Mesothelial cell of epicardium (in vitro differentiated cells): ENCODE measurements around the gene IFNL2. TPM values are rescaled to one million over a fixed set of nuclear protein-coding genes. Genes with fewer than 3 reads are reported as not detected.

Experiments
- DNase-seq, 2 experiments: peaks; one replicate each; pipeline ENCODE4 v3.0.0; 2021; ENCODE audit warnings: low spot score in 2 of 2; ENCODE audit not compliant: unreplicated experiment in 2 of 2
- H3K27ac Mint-ChIP-seq: 2 replicates; pipeline ENCODE4 v1.8.0; 2021; ENCODE audit warnings: mixed read lengths
- H3K27me3 Mint-ChIP-seq: 2 replicates; pipeline ENCODE4 v1.8.0; 2021; ENCODE audit warnings: low read depth, mixed read lengths
- H3K36me3 Mint-ChIP-seq: 2 replicates; pipeline ENCODE4 v1.8.0; 2021; ENCODE audit warnings: mixed read lengths
- H3K4me1 Mint-ChIP-seq: 2 replicates; pipeline ENCODE4 v1.8.0; 2021; ENCODE audit warnings: mixed read lengths
- H3K4me3 Mint-ChIP-seq: 2 replicates; pipeline ENCODE4 v1.8.0; 2021; ENCODE audit warnings: mild to moderate bottlenecking, moderate library complexity, mixed read lengths
- H3K9me3 Mint-ChIP-seq: 2 replicates; pipeline ENCODE4 v1.8.0; 2021; ENCODE audit warnings: mixed read lengths
- total RNA-seq: library from RNA; stranded (reverse); gene quantifications from 3 replicates; pipeline ENCODE4 v1.2.1, GENCODE V29; 2021
- TF ChIP-seq, protein P1 (sequence below): fragments of 200-600 bp; sonication (generic); IDR thresholded peaks from one replicate; pipeline ENCODE4 v1.5.0; 2021; ENCODE audit warnings: antibody characterized with exemption; ENCODE audit not compliant: unreplicated experiment

IFNL2 gene
- total RNA-seq, 1 donor from 2014 or later = not detected

- peaks cover 54% of the 10 kb centered on the region for H3K4me1 Mint-ChIP-seq
These were observed 36.0 kb downstream of the IFNL2 start for GRCh38 chr19:39304185-39304513.

GRCh38 chr19:39304701-39305571 lies 36.7 kb downstream of the IFNL2 start:
- DNase-seq = no peak
- TF ChIP-seq, protein P1, sequence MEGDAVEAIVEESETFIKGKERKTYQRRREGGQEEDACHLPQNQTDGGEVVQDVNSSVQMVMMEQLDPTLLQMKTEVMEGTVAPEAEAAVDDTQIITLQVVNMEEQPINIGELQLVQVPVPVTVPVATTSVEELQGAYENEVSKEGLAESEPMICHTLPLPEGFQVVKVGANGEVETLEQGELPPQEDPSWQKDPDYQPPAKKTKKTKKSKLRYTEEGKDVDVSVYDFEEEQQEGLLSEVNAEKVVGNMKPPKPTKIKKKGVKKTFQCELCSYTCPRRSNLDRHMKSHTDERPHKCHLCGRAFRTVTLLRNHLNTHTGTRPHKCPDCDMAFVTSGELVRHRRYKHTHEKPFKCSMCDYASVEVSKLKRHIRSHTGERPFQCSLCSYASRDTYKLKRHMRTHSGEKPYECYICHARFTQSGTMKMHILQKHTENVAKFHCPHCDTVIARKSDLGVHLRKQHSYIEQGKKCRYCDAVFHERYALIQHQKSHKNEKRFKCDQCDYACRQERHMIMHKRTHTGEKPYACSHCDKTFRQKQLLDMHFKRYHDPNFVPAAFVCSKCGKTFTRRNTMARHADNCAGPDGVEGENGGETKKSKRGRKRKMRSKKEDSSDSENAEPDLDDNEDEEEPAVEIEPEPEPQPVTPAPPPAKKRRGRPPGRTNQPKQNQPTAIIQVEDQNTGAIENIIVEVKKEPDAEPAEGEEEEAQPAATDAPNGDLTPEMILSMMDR = no peak
- peaks cover 34% of the 10 kb centered on the region for H3K27me3 Mint-ChIP-seq

More at GRCh38 chr19:39304185-39304513, 36.0 kb downstream of the IFNL2 start:
- TF ChIP-seq, protein P1 = no peak
- Mint-ChIP-seq H3K9me3 (no peaks in the 10 kb centered on the region), H3K27ac (peak overlapping the region; percentile 95), H3K27me3 (peaks cover 27% of the 10 kb centered on the region), H3K36me3 (no peaks in the 10 kb centered on the region), H3K4me3 (no peak overlapping the region)
- DNase-seq = no peak

GRCh38 chr19:39306075-39306474 lies 37.9 kb downstream of the IFNL2 start:
- H3K36me3 Mint-ChIP-seq = peaks cover 16% of the 10 kb centered on the region

More at GRCh38 chr19:39304701-39305571, 36.7 kb downstream of the IFNL2 start:
- Mint-ChIP-seq H3K27ac (peak overlapping the region; percentile 90), H3K36me3 (peaks cover 5% of the 10 kb centered on the region), H3K4me3 (peak overlapping the region; percentile 35), H3K4me1 (peaks cover 54% of the 10 kb centered on the region), H3K9me3 (no peaks in the 10 kb centered on the region)

GRCh38 chr19:39307046-39307821 lies 39.0 kb downstream of the IFNL2 start:
- Mint-ChIP-seq H3K27ac (peak overlapping the region; percentile 66), H3K36me3 (peaks cover 25% of the 10 kb centered on the region), H3K4me1 (peaks cover 58% of the 10 kb centered on the region), H3K27me3 (peaks cover 43% of the 10 kb centered on the region), H3K9me3 (no peaks in the 10 kb centered on the region), H3K4me3 (peak overlapping the region; percentile 71)
- TF ChIP-seq, protein P1 = peak; percentile 3
- peak; percentile 46 to 64 for DNase-seq

More at GRCh38 chr19:39306075-39306474, 37.9 kb downstream of the IFNL2 start:
- Mint-ChIP-seq H3K27me3 (peaks cover 43% of the 10 kb centered on the region), H3K9me3 (no peaks in the 10 kb centered on the region), H3K4me1 (peaks cover 58% of the 10 kb centered on the region), H3K4me3 (no peak overlapping the region), H3K27ac (no peak overlapping the region)
- no peak for DNase-seq
- TF ChIP-seq, protein P1 = no peak

DNA sequence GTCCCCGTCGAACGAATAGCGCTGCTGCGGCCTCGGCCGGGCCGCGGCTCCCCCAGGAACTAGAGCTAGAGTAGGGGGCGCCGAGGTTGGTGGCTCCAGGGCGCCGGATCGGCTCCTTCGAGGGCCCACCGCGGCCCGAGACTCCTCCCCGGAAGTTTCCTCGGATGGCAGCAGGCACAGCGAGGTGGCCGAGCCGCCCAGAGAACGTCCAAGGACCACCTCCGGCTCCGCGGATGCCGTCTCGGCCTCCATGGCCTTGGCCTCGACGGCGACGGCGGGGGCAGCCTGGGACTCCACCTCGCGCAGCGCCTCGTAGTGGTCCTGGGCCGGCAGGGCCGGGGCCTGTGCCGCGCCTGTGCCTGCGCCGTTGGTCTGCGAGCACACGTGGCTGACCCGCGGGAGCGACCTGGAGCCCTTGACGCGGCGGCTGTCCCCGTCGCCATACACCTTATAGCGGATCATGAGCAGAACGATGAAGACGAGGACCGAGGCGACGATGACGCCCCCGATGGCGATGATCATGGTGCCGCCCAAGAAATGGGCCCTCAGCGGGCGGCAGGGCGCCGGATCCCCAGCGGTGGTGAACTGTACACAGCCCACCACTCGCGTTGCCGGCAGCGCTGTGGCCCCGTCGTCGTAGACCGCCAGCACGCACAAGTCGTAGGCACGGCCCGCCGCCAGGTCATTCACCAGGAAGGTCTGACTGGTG lies 39.8 kb downstream of the IFNL2 start:
- Mint-ChIP-seq H3K4me1 (peaks cover 56% of the 10 kb centered on the region), H3K27ac (no peak overlapping the region), H3K4me3 (peak overlapping the region; percentile 49), H3K9me3 (no peaks in the 10 kb centered on the region), H3K36me3 (peaks cover 28% of the 10 kb centered on the region), H3K27me3 (peaks cover 43% of the 10 kb centered on the region)
- DNase-seq = no peak
- TF ChIP-seq, protein P1 = no peak
